ENCODE results near the gene XYLT2.
"Not testable (repeated sequence)": the region's sequence is repeated elsewhere in the genome, so short reads cannot be mapped to it uniquely, and the experiment has no call there.

XYLT2 gene

DNA sequence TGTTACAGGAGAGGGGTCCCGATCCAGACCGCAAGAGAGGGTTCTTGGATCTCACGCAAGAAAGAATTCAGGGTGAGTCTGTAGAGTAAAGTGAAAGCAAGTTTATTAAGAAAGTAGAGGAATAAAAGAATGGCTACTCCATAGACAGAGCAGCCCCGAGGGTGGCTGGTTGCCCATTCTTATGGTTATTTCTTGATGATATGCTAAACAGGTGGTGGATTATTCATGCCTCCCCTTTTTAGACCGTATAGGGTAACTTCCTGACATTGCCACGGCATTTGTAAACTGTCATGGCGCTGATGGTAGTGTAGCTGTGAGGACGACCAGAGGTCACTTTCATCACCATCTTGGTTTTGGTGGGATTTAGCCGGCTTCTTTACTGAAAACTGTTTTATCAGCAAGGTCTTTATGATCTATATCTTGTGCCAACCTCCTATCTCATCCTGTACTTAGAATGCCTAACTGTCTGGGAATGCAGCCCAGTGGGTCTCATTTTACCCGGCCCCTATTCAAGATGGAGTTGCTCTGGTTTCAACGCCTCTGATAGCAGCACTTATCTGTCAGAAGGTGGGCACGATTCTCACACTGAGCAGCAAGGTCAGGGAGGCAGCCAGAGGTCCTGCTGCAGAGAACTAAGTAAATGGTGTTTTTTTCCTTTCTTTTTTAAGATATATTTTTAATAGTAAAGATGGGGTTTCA lies 26.5 kb upstream of the XYLT2 start:
- DNase-seq (ENCODE audit: low read depth in 2 of 2), result no peak

DNA sequence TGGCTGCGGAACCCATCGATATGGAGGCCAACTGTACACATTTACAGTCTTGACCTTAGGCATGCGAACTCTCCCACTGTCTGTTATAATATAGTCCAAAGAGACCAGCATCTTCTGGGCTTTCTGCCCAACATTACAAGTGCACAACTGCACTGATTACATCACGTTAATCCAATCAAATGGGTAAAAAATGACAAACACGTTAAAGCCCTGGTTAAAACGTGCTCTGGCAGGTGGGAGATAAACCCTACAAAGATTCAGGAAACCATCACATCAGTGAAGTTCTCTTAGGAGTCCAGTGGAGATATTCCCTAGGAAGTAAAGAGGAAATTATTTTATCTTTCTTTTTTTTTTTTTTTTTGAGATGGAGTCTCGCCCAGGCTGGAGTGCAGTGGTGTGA lies 23.7 kb upstream of the XYLT2 start:
- no peak for DNase-seq (ENCODE audit: low read depth in 2 of 2)

DNA sequence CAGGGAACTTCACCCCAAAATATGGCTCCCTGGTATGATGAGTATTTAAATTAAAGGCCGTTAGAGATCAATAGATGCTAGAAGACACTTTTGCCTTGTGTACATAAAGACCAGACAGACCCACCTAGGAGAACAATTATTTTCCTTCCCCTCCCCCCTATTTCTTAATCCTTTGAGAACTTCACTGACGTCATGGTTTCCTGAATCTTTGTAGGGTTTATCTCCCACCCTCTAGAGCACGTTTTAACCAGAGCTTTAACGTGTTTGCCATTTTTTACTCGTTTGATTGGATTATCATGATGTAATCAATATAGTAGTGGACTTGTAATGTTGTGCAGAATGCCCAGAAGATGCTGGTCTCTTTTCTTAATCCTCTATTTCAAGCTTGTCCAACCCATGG lies 22.9 kb upstream of the XYLT2 start:
- no peak for DNase-seq (ENCODE audit: low read depth in 2 of 2)

DNA sequence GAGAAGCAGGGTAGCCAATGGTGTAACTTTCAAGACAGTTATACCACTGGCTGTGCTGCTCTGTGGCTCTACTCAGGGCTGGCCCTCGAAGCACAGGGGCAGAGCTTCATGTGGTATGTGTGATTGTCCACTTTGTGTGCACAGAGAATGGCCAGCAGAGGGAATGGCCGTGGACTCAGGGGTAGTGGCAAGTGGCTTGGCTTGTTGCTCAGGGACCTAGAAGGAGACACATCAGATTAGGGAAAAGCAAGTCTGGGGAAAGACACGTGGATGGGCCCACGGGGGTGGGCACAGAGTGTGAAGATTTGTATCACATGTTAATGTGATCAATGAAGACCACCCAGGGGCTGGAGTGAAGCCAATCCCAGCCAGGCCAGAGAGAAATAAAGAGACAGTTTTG lies 20.0 kb upstream of the XYLT2 start:
- no peak for DNase-seq (ENCODE audit: low read depth in 2 of 2)

DNA sequence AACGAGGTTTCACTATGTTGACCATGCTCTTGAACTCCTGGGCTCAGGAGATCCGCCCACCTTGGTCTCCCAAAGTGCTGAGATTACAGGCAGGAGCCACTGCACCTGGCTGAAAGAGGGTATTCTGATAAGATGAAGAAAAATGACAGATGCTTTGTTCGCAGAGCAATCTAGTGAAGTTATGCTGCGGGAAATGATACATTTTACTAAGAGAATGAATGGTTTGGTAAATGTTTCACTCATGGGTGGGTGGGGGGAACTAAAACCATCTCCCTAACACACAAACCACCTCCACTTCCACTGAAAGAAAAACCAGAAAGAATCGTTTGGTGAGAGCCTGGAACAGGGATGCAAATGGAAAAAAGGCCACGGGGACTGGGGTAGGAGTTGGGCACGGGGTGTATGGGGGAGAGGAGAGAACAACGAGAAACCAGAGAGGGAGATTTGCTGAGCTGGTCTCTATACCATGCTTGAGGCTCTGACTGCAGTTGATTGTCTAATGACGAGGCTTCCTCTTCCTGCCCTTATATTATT lies 19.0 kb upstream of the XYLT2 start:
- DNase-seq (ENCODE audit: low read depth in 2 of 2), result no peak

DNA sequence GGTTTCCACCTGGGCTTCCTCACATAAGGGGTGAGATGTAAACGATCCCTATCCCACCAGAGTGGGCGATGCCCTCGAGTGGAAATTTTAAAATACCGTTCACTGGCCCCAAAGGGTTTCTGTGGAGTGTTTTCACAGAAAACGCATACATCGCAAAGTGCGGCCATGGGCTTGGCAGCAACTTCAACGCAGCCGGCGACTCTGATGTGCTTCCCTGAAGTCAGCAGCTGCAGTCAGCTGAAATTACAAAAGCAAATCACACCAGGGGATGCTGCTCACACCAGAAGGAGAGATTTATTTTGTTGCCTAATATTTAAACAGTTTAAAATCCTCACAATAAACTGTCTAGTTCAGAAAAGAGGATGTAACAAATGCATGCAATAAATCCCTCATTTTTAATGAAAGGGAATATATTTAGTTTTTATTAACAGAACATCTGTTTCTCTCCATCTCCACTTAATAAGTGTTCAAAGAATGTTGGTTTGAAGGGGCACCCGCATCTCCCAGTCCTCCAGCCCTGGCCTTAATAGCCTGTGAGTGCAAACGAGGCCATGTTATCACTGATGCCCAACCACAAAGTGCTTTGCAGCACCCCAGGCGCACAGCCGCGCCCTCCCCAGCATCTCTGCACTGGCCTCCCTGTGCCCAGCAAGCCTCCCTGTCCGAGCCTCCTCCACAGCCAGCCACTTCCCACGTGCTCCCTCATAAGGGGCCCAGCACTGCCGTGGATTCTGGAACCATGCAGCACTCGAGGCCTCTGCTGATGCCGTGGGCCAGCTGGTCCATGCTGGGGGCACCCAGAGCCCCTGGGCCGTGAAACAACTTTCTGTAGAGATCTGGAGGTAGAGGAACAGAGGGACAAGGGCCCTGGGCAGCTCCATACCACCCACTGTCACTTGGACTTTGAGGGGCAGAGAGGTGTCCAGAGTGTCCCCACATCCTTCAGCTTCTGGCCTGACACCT lies 17.3 kb upstream of the XYLT2 start:
- no peak for DNase-seq (ENCODE audit: low read depth in 2 of 2)

DNA sequence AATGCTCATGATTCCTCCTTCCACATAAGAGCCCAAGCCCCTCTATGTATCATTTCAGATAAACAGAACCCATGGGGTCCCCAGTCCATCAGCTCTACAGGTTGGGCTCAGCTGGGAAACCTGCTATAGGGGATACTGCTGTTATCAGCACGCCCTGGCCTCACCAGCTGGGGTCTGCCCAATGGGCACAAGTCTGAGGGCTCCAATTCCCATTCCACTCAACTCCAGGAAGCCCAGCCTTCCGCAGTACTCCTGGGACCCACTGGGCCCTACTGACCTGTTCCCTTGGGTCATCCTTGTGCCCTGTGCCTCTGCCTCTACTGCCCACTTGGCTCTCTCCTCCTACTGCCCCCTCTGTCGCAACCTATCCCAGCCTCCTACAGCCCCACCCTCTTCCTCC lies 16.2 kb upstream of the XYLT2 start:
- DNase-seq (ENCODE audit: low read depth in 2 of 2), result no peak

DNA sequence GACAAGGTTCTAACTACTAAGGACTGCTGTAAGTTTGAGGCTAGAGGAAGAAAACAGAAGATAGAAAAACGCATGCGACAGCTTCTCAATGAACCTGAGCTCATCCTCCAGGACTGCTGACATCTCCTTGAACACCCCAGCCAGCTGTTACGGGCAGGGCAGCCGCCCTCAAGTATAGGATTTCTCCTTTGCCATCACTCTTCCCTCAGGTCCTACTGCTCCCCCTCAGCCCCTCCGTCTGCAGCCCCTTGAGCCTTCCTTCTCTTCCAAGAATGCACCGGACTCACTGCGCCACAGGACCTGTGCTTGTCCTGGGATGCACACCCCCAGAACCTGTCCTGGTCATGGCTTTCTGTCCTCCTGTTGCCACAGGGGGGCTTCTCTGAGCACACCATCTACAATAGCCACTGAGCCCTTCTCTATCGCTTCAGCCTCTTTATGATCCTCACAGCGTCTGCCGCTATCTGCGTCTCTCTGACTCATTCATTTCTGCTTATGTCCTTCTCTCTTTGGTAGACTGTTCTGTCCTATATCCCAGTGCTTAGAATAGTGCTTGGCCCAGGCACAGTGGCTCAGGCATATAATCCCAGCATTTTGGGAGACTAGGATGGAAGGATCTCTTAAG lies 15.7 kb upstream of the XYLT2 start:
- DNase-seq (ENCODE audit: low read depth in 2 of 2), result no peak

DNA sequence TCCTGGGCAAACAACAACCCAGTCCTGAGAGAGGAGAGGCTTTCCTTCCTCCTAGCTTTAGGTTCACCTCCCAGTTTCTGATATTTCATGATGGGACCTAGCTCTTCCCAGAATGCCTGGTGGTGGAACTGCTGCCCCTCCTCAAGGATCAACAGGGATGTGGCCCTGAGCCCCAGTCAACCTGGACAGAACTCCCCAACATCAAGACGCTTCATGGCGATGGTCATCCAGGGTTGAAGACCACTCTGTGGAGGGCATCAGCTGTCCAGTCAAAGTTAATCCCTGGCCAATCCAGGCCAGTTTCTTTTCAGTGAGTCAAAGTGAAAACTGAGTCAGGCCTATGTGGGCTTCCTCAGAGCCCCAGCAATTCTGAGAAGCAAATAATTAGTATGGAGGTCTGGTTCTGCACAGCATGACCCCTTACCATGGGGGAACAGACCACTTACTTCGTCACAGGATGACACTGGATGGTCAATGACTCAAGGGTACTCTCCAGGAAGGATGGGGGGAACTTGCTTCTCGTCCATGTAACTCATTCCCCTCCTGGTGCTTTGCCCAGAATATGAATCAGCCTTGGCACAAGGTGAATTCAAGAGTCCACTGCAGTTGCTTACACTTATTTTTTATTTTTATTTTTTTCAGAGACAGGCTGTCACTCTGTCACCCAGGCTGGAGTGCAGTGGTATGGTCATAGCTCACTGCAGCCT lies 14.7 kb upstream of the XYLT2 start:
- DNase-seq (ENCODE audit: low read depth in 2 of 2), result no peak

DNA sequence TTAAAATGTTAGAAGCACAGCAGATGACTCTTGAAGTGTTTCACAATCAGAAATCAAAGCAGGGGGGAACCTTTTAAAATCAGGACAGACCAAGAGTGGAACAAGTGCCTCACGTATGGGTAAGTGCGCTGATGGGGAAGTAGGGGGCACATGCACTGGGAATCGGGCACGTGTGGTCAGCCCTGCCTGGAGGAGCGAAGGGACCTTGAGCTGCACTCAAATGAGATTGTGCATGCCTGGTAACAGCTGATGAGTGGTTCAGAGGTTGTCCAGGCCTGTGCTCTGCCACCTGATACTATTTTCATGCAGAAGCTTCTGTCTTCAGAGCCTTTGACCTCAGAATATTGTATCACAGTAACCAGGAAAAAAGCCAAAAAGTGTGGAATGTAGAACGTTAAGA lies 13.7 kb upstream of the XYLT2 start:
- no peak for DNase-seq (ENCODE audit: low read depth in 2 of 2)

DNA sequence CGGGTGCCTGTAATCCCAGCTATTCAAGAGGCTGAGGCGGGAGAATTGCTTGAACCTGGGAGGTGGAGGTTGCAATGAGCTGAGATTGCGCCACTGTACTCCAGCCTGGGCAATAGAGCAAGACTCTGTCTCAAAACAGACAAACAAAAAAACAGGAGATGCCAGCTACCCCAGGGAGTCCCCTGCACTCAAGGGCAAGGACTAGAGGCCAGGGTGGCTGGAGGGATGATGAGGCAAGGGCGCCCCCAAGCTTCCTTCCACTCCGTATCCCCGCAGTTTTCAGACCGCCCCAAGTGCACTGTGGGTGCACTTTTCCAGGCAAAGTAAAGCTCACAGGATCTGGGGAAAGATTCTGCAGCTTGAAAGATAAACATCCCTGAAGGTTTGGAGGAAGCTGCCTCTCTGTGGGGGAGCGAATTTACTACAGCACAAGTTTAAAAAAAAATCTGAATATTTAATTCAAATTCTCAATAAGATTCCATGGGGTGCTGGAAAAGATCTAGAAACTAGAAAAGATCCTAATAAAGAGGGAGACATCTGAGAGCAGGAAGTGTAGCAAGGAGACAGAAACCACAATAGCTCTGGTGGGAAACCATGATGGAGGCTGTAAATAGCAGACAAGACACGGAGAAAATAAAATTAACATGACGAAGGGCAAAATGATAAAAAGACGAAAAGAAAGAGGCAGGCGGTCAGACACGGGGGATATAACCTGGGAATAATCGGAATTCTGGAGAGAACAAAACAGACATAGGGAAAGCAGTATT lies 12.5 kb upstream of the XYLT2 start:
- DNase-seq (ENCODE audit: low read depth in 2 of 2), result not testable (repeated sequence)

DNA sequence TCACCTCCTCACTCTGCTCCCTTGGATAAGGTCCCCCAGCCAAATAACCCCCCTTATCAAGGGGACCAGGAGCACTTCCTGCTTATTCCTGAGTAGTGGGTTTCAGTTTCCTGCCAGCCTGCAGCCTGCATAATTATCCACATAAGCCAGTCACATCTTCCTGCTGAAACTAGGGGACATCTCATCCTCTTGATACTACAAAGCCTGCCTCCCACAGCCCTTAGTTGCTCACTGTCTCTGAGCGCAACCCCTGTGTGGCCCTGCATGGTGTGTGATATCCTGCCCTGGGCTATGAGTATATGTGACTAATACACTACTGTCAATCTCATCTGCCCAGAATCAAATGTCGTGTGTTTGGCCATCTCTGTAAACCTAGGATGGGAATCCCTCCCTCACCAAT lies 8.0 kb upstream of the XYLT2 start:
- DNase-seq (ENCODE audit: low read depth in 2 of 2), result no peak

DNA sequence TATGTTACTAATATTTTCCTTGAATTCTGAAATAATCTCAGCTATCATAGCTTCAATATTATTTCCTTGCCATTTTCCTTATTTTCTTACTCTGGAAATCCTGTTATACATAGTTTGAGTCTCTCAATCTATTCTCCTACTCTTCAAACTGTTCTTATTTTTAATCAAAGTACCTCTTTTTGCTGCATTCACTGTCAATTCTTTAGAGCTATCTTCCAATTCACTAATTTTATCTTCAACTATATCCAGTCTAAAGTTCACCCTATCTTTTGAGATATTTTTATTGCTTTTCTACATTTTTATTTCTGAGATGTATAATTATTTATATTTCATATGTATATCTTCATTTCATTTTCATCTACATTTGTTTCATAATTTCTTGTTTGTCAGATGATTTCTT lies 7.3 kb upstream of the XYLT2 start:
- DNase-seq (ENCODE audit: low read depth in 2 of 2), result no peak

DNA sequence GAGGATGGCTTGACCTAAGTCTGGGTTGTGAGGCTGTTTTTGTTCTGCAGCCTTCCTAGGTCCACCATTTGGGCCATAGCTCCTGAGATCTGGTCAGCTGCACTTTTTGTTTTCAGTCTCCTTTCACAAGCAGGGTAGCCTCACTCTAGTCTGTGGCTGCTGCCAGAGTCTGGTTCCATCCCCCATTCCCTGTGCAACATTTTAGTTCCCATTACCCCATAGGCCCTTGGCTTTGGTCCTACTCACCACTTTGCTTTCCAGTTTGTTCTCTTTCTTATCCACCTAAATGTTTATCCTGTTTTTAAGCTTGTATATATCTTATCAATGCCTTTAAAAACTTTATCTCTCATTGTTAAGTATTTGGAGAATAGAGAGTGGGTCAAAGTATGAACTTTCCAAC lies 6.5 kb upstream of the XYLT2 start:
- no peak for DNase-seq (ENCODE audit: low read depth in 2 of 2)

DNA sequence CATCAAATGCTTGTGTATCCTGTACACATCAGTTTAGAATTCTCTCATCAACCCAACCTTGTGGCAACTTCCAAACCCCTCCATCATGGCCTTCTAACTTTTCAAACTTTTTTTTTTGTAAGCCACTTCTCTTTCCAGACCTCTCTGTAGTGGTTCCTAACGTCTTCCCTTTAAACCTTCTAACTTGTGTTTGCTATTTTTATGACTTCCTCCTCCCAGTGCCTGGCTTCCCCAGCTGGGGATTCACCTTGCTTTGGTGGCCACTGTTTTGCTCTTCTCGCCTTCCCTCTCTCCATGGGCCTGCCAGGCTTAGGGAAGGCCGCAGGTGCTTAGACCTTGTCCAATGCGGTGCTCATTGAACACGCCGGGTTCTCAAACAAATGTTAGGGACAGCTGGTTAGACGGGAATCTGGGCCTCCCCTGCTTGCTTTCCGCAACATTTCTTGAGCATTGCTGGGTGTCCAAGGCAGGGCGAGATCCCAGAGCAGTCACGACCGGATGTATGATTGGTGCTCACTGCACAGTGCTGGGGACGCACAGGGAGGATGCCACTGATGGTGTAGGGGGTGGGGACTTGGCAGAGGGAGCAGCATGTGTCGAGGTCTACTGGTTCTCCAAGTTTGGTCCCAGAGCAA lies 1.1 kb upstream of the XYLT2 start:
- DNase-seq (ENCODE audit: low read depth in 2 of 2), result no peak

DNA sequence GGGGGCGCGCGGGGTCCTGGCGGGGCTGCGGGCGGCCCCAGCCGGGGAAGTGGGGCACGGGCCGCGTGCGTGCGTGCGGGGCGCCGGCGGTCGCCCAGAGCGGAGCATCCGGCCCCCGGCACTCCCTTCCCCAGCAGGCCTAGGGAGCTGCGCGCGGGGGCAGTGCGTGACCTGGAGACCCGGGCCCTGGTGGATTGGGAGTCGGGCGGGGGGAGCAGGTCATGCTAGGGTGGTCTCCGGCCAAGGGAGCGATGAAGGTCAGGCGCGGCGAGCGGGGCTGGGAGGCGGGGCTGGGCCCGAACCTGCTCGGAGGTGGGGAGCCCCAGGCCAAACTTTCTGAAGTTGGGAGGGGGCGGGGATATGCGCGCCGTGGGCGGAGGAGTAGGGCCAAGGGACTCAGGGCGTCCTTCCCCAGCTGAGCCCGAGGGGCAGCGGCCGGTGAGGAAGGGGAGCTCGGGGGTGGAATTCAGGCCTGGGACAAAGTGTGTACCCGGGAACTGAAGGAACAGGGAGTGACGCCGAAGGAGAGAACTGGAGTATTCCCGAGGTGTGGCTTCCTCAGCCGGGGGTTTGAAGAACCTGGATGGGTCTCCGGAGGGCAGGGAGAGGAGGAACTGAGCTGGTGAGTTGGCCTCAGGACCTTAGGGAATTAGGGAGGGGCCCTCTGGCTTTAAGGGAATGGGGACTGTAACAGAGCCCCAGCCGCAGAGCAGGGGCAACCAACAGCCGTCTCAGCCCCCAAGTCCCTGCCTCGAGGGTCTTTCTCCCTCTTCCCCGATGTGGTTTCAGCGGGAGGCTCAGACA lies 589 bp downstream of the XYLT2 start:
- DNase-seq (ENCODE audit: low read depth in 2 of 2), result peak in 1 of 2 donors; percentile 11

DNA sequence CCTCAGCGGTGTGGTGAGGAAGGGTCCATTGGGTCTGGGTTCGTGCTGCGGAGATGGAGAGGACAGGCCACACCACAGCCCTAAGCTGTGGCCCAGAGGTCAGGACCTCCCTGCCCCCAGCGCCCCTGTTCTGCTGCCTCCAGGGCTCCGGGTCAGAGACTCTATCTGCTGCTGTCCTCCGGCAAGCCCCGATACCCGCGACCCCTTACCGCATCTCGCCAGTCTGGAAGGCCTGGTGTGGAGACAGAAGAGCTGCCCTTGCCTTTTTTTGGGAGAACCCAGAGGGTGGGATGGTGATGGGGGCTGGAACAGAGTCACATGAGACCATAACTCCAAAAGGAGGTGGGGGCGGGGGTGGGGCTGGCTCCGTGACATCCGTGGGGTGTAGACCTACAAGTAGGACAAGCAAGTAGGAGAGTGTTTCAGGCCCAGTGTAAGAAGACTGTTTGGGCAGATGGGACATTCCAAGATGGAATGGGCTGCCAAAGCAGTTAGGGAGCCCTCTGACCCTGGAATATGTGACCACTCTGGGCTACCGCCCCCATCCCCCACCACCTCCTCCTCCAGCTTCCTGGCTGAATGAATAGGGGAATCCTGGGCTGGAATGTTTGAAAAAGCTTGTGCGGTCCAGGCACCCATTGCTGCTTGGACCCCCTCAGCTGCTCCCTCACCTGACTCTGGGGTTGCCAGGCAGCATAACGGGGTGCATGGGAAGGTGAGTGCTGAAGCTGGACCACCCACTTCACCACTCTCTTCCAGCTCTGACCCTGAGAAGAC lies 1.4 kb downstream of the XYLT2 start:
- DNase-seq (ENCODE audit: low read depth in 2 of 2), result no peak

DNA sequence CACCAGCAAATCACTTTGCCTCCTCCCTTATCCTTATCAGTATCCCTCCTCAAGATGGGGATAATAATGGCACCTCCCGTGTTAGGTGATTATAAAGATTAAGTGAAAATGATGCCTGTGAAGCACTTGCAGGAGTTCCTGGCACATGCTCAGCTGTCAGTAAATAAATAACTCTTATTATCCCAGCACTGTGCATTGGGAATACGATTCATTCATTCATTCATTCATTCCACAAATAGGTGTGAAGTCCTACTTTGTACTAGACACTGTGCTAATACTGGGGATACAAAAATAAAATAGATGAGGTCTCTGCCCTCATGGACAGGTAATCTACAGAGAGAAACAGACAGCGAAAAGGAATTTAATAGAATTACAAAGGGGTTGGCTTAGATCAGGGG lies 2.0 kb downstream of the XYLT2 start:
- DNase-seq (ENCODE audit: low read depth in 2 of 2), result no peak

Measured in stimulated activated CD8-positive, alpha-beta memory T cell treated with anti-CD3 and anti-CD28 coated beads, Interleukin-2, amount 100 ng/mL, for 1 hour (primary cell).